Stimulated activated CD8-positive, alpha-beta memory T cell treated with anti-CD3 and anti-CD28 coated beads, Interleukin-7, amount 100 ng/mL, for 48 hours (primary cell): ENCODE data around the gene IFNGR1.
"Not testable (repeated sequence)": the region's sequence is repeated elsewhere in the genome, so short reads cannot be mapped to it uniquely, and the experiment has no call there.

ENCODE experiments used
- DNase-seq, 2 donors: peaks; one replicate each; pipeline ENCODE4 v3.0.0-alpha.2; 2020; ENCODE audit warnings: low read depth in 1 of 2; ENCODE audit errors: extremely low read depth in 1 of 2

The IFNGR1 gene

GRCh38 chr6:137214931-137215330 lies 4.3 kb downstream of the IFNGR1 start:
- DNase-seq: no peak

DNA sequence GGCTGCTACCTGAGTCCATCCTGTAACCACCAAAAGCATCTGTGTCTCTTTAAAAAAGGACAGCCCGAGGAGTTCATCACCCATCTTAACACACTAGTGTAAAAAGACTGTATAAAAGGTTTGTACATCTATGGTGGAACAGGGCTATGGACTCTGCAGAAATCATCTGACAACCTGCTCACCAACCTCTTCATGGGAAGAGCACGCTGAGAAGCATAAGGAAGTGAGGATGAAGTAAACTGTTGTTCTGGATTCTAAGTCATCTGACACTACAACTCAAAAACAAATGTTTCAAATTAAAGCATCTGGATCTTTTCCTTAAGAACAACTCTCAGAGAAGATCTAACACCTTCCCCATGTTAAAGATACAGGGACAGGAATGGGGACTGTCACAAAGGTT lies 5.4 kb downstream of the IFNGR1 start:
- no peak for DNase-seq

- no peak for DNase-seq
These were observed 5.8 kb downstream of the IFNGR1 start for GRCh38 chr6:137213331-137213740.

DNA sequence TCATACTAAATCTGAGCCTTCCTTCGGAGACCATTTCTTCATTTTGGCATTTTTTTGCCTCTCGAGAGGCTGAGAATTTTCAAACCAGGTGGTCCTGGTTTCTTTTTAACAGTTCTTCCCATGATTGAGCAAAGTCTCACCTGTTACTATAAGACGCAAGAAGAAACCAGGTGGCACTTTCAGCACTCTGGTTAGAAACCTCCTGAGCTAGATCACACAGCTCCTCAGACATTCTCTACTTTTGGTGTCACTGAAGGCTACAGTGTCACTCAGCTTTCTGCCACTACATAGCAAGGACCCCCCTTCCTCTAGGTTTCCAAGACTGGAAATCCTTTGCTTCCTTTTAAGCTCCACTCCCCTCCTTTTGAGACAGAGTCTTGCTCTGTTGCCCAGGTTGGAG lies 7.3 kb downstream of the IFNGR1 start:
- DNase-seq: no peak

DNA sequence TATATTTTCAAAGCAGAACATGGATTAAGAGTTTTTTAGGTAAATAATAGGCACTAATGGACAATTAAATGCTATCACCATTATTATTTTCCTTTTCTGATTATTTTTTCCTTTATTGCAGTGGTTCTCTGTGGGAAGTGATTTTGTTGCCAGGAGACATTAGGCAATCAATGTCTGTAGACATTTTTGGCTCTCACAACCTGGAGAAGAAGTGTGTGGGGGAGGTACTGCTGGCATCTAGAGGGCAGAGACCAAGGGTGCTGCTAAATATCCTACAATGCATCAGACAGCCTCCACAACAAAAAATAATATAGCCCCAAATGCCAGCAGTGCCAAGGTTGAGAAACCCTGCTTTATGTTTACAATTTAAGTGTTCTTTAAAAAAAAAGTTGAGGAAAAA lies 8.3 kb downstream of the IFNGR1 start:
- no peak for DNase-seq

GRCh38 chr6:137208279-137208678 lies 10.9 kb downstream of the IFNGR1 start:
- no peak for DNase-seq

- not testable (repeated sequence) for DNase-seq
These were observed 11.7 kb downstream of the IFNGR1 start for GRCh38 chr6:137207457-137207856.

GRCh38 chr6:137206577-137206976 lies 12.6 kb downstream of the IFNGR1 start:
- DNase-seq: no peak

GRCh38 chr6:137203256-137203655 lies 15.9 kb downstream of the IFNGR1 start:
- no peak for DNase-seq

DNA sequence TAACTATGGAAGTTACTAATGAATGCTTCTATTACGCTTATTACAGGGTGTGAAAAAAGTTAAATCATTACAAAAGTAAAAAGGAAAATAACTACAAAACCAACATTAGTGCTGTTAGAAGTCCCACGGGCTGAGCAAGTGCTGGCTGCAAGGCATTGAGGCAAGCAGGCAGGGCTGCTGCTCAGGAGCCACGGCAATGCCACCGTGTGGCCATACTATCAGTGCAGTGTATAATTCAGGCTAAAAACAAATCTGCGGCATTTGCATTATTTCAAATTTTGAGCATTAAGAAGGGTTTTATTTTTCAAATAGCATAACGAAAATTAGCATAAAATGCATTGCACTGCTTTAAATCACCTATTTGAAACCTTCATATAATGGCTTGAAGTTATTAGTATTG lies 17.1 kb downstream of the IFNGR1 start:
- no peak for DNase-seq

DNA sequence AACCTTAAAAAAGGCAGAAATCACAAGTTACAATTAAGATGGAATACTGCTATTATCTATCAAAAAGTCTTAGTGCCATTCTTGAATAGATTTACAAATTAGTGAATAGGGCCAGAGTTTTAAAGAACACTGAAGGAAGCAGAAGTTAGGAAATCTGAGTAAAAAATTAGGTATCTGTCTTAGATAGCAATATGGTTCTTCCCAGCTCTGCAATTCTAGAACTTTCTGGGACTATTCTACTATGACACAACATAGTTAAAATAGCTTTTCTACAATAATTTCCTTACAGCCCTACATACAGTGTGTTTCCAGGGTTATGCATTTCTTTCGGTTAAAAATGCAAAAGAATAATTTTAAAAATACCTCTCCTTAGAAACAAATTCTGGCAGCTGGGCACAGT lies 18.2 kb downstream of the IFNGR1 start:
- no peak for DNase-seq

- DNase-seq: no peak
These were observed 18.9 kb downstream of the IFNGR1 start for GRCh38 chr6:137200288-137200687.

DNA sequence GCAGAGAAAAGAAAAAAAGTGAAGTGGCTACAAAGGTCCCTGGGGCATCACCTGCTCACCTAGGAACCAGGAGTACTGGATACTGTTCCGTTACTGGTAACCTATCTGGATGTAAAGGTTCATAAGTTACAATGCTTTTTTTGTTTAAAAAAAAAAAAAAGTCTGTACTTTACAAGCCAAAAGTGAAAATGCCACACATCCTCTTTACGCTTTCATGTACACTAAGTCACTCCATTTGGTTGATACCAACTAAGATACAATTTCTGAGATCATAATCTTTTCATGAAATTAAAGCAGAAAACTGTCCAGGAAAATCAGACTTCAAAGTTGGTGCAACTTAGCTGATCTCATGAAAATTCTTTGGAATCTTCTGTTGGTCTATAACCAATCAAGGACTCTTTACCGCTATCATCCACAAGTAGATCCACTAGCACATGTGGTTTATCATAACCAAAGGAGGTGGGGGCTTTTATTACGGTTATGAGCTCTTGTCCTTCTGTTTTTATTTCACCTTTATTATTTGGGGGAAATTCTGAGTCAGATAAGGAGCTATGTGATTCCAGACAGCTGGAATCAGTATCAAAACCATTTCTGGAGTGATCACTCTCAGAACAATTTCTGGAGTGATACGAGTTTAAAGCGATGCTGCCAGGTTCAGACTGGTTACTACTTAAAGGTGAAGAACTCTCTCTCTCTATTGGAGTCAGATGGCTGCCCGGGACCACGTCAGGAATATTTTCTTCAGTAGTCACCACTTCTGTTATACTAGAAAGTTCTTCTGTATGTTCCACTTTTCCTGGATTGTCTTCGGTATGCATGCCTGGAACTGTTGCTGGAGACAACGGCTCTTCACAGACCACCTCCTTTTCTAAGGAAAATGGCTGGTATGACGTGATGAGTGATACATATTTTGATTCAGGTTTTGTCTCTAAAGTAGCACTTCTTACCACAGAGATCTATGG lies 21.2 kb downstream of the IFNGR1 start:
- DNase-seq: no peak

DNA sequence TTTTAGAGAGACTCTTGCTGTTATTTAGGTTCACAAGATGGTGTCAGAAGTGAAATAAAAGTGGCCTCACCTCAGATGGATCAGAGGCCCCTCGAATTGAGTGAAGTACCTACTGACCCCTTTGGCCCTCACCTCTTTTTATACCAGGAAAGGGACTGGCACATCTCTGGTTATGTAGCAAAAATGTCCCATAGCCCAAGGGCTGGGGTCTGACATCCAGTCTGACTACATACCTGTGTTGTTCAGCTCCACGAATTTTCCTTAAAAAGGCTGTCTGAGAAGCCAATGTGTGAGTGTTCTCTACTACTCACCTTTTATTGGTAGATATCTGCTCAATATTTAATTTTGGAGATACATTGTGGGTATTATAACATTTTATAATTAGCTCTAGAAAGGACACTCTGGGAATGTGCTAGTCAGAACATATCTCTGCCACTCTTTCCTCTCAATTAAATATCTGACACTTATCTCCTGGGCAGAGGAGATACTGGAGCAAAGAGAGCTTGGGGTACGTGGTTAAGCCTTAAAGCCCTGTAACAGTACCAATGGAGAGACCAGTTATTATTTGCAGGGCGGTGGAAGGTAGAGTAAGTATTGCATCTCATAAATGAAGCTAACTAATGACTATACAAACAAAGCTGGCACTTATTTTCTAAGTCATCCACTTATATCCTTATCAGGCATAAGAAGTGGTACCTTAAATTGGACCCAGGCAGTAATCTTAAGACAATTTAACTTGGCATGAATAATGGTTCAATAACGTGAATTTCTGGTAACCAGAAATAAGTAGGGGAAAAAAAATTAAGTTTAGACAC lies 25.7 kb downstream of the IFNGR1 start:
- no peak for DNase-seq

GRCh38 chr6:137192821-137193220 lies 26.4 kb downstream of the IFNGR1 start:
- DNase-seq: no peak

DNA sequence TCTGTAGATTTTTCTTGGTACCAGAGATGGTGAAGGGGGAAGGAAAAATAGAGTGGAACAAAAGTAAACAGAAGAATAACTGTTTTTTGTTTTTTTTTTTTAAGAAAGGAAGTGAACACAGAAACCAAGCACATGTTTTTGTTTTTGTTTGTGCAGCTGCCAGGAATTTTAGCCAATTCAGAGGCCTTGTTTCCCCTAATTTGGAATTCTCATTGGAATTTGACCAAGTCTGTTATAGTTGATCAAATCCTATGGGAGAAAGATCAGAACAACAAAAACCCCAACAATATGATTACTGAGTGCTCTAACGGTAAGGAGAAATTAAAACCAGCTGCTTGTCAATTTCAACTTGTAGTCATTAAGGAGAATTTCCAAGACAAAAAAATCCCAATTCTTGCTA lies 27.5 kb downstream of the IFNGR1 start:
- DNase-seq: no peak

DNA sequence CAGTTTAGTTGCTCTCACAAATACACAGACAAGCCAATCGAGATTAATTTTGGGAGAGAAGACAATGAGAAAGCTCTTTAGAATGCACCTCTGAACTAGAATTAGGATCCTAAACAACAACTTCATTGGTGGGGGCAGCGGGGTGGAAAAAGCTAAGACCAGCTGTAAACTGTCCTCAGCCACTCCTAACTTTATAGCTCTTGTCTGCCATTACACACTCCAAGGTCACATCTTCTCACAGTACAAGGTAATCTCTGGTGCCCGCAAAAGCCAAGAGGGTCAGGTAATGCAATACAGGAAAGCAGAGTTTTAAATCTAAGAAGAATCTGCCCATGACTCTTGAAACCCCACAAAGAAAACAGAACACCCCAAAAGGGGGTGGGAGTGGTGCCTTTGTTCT lies 27.9 kb downstream of the IFNGR1 start:
- DNase-seq: no peak

DNA sequence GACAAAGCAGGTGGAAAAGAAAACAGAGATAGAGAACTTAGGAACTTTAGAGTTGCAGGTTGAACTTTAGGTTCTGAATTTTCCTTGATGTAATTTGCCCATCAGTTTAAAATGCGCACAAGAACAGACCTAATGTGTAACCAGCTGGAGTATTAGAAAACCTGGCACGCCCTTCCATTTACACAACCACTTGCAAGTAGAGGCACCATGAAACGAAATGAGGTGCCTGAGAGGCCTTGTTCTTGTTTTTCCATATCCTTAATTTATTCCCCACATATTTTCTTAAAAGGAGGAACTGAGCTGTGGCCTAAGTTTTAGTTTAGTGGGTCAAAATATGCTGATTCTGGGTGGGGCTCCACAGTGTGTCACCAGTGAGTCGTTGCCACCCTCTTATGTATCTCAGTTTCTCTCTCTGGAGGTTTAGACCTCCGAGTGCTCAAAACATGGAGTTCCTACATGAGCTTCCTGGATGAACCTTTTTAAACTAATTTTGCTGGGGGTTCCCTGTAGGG lies 28.5 kb downstream of the IFNGR1 start:
- no peak for DNase-seq

DNA sequence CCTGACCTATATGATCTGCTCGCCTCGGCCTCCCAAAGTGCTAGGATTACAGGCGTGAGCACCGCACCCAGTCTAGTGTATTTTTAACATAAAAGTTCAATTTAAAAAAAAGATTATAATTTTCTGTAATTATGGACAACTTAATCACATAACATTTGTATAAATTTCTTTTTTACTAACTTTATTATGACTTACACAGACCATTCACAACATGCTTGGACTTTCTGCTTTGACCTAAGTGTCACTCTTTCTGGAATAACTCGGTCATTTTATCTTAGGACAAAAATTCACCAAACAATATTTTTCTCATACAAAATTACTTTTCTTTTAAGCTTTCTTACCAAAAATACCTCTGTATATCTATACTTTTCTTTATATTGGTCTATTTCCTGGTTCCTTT lies 30.3 kb downstream of the IFNGR1 start:
- DNase-seq: no peak

GRCh38 chr6:137185290-137185689 lies 33.9 kb downstream of the IFNGR1 start:
- no peak for DNase-seq

DNA sequence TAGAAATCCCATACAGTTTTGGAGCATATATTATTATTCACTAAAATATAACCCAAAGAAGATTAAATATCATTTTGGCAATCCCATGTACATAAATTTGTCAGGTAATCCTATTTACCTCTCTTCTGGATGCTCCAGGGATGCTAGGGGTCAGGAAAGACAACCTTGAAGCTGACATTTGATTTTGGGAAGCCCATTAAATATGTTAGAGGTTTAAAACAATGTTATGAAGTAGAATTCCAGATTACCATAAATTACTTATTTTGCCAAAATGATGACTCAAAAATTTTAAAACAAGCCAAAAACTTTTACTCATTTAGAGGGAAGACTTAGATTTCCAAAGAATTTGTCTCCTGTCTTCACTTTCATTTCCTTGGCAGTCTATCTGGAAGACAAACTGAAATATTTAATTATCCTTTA lies 36.5 kb downstream of the IFNGR1 start:
- DNase-seq: no peak
